ENCODE measurements around the gene ZNF185.

Gene ZNF185

DNA sequence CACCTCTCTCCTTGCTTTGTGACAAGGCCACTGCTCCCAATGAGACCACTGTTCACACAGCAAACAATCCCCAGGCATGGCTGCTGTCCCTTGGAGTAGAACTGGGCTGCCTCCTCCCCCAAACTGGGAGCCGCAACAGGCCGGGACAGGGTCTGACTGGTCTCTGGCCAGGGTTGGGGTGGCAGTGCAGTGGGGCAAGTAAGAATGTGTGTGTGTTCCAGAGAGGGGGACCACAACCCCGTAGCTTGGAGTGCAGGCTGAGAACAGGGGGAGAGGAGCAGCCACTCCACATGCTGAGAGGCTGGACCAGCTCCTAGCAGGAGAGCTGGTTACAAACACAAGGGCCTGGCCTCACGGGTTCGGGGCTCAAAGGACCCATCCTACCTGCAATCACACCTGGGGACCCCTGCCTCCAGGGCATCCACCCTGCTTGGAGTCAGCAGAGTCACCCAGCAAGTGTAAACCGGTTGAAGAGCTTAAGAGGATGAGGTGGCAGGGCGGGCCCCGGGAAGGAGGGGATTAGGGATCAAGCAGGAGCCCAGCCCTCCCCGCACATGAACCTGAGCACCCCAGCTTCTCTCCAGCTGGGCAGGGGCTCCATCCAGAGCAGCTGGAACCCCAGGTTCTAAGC lies 3.8 kb upstream of the ZNF185 start:
- no peak for DNase-seq (ENCODE audit: extremely low read depth, low read depth)
- H3K4me3 ChIP-seq (replicated peaks; ENCODE audit: low read depth, low read length), result no peak overlapping the region
- TF ChIP-seq, protein P1, sequence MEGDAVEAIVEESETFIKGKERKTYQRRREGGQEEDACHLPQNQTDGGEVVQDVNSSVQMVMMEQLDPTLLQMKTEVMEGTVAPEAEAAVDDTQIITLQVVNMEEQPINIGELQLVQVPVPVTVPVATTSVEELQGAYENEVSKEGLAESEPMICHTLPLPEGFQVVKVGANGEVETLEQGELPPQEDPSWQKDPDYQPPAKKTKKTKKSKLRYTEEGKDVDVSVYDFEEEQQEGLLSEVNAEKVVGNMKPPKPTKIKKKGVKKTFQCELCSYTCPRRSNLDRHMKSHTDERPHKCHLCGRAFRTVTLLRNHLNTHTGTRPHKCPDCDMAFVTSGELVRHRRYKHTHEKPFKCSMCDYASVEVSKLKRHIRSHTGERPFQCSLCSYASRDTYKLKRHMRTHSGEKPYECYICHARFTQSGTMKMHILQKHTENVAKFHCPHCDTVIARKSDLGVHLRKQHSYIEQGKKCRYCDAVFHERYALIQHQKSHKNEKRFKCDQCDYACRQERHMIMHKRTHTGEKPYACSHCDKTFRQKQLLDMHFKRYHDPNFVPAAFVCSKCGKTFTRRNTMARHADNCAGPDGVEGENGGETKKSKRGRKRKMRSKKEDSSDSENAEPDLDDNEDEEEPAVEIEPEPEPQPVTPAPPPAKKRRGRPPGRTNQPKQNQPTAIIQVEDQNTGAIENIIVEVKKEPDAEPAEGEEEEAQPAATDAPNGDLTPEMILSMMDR (IDR thresholded peaks at IDR 0.05; ENCODE audit: low read depth, low read length, missing control alignments), result no peak

- no peak overlapping the region for H3K4me3 ChIP-seq (replicated peaks; ENCODE audit: low read depth, low read length)
- TF ChIP-seq, protein P1 (IDR thresholded peaks at IDR 0.05; ENCODE audit: low read depth, low read length, missing control alignments), result no peak
- no peak for DNase-seq (ENCODE audit: extremely low read depth, low read depth)
Observed at GRCh38 chrX:152895121-152895520, 2.7 kb upstream of the ZNF185 start.

DNA sequence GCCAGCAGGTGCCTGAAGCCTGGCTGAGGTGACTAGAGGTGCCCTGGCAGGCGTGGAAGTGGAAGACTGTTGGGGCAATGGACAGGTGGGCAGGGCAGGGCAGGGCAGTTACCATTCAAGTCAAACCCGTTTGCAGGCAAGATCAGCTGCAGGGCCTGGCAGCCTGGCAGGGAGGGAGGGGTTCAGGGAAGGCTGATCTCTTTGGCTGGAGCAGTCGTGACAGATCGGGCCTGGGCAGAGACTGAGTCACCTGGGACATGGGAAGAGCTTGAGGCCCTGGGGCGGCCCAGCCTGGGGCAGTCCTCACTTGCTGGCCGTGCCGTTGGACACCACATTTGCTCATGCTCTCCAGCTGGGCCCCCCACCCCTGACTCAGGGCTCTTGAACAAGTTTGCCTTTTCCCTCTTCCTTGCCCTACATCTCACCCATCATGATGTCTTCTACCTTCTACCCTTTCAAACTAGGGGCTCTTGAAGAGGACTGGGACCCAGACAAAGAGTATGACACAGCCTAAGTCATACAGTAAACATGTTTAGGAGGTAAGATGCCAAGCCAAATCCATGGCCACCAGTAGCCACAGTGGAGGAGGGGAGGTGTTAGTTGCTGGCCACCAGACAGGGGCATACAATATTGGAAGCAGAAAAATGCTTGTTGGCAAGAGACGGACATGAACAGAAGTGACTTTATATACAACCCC lies 2.0 kb upstream of the ZNF185 start:
- DNase-seq (ENCODE audit: extremely low read depth, low read depth), result no peak
- no peak overlapping the region for H3K4me3 ChIP-seq (replicated peaks; ENCODE audit: low read depth, low read length)
- TF ChIP-seq, protein P1 (IDR thresholded peaks at IDR 0.05; ENCODE audit: low read depth, low read length, missing control alignments), result no peak

DNA sequence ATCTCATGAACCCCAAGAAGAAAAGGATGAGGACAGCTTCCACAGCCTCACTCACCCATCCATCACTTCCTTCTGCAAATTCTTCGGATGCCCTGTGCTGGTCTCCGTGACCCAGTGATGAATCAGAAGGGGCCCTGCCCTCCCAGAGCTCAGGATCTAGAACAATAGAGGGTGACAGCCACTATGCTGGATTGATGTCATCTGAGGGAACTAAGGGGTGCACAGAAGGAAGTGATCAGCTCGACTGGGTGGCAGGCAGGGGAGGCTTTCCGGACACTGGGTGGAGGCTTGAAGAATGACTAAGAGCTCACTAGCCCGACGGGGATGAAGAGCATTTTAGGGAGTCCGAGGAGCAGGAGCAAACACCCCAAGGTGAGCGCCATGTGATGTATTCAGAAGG lies 1.4 kb upstream of the ZNF185 start:
- no peak for DNase-seq (ENCODE audit: extremely low read depth, low read depth)
- TF ChIP-seq, protein P1 (IDR thresholded peaks at IDR 0.05; ENCODE audit: low read depth, low read length, missing control alignments), result no peak
- no peak overlapping the region for H3K4me3 ChIP-seq (replicated peaks; ENCODE audit: low read depth, low read length)

- no peak for DNase-seq (ENCODE audit: extremely low read depth, low read depth)
- no peak overlapping the region for H3K4me3 ChIP-seq (replicated peaks; ENCODE audit: low read depth, low read length)
- TF ChIP-seq, protein P1 (IDR thresholded peaks at IDR 0.05; ENCODE audit: low read depth, low read length, missing control alignments), result no peak
Observed at GRCh38 chrX:152898442-152898841, 575 bp downstream of the ZNF185 start.

- DNase-seq (ENCODE audit: extremely low read depth, low read depth), result no peak
Observed at GRCh38 chrX:152899111-152899873, 1.4 kb downstream of the ZNF185 start.

More at GRCh38 chrX:152899111-152899873, 1.4 kb downstream of the ZNF185 start:
- H3K4me3 ChIP-seq (replicated peaks; ENCODE audit: low read depth, low read length), result no peak overlapping the region
- TF ChIP-seq, protein P1 (IDR thresholded peaks at IDR 0.05; ENCODE audit: low read depth, low read length, missing control alignments), result no peak
